Erythroblast (primary cell): Measurements from ENCODE around the gene TPM2.
A peak's percentile ranks its signal among the peaks of the same experiment; 100 is the strongest.

Experiments
- DNase-seq, 2 experiments: peaks; one replicate each; lab custom pipeline; 2025; lab: John Stamatoyannopoulos, UW
- GATA1 ChIP-seq: IDR thresholded peaks from 2 replicates; pipeline ENCODE4 v1.6.1; 2011; ENCODE audit warnings: low read depth, mild to moderate bottlenecking, control low read depth, low read length, moderate library complexity
- POLR2A ChIP-seq: IDR thresholded peaks from 2 replicates; pipeline ENCODE4 v1.6.1; 2011; ENCODE audit warnings: mild to moderate bottlenecking, low read length

The TPM2 gene

GRCh38 chr9:35681341-35682002 is 8.3 kb downstream of the TPM2 start:
- TF ChIP-seq POLR2A (no peak), GATA1 (no peak)
- no peak for DNase-seq

GRCh38 chr9:35680331-35681105 is 9.2 kb downstream of the TPM2 start:
- DNase-seq, result no peak

GRCh38 chr9:35679766-35680330 is 9.9 kb downstream of the TPM2 start:
- TF ChIP-seq GATA1 (no peak), POLR2A (no peak)
- no peak for DNase-seq

More at GRCh38 chr9:35680331-35681105, 9.2 kb downstream of the TPM2 start:
- TF ChIP-seq POLR2A (no peak), GATA1 (no peak)

GRCh38 chr9:35679091-35679490 is 10.6 kb downstream of the TPM2 start:
- TF ChIP-seq POLR2A, result no peak
- TF ChIP-seq GATA1, result no peak
- no peak for DNase-seq

DNA sequence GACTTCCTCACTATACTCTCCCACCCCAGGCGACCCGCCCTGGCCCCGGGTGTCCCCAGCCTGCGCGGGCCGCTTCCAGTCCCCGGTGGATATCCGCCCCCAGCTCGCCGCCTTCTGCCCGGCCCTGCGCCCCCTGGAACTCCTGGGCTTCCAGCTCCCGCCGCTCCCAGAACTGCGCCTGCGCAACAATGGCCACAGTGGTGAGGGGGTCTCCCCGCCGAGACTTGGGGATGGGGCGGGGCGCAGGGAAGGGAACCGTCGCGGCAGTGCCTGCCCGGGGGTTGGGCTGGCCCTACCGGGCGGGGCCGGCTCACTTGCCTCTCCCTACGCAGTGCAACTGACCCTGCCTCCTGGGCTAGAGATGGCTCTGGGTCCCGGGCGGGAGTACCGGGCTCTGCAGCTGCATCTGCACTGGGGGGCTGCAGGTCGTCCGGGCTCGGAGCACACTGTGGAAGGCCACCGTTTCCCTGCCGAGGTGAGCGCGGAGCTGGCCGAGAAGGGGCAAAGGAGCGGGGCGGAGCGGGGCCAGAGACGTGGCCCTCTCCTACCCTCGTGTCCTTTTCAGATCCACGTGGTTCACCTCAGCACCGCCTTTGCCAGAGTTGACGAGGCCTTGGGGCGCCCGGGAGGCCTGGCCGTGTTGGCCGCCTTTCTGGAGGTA is 13.9 kb downstream of the TPM2 start:
- peak in 1 of 2 experiments; percentile 29 for DNase-seq
- no peak for TF ChIP-seq POLR2A
- no peak for TF ChIP-seq GATA1

- DNase-seq, result no peak
- no peak for TF ChIP-seq POLR2A
- TF ChIP-seq GATA1, result no peak
Observed at GRCh38 chr9:35675204-35675603, 14.5 kb downstream of the TPM2 start.

GRCh38 chr9:35674025-35674361 is 15.7 kb downstream of the TPM2 start:
- DNase-seq, result no peak
- TF ChIP-seq GATA1 (no peak), POLR2A (no peak)

- TF ChIP-seq GATA1 (no peak), POLR2A (no peak)
- DNase-seq, result no peak
Observed at GRCh38 chr9:35673132-35674024, 16.3 kb downstream of the TPM2 start, which contains the start of gene CA9. Gene CA9 (plus strand): TSS chr9:35673928. CDS start chr9:35673960, 32 bp downstream.

DNA sequence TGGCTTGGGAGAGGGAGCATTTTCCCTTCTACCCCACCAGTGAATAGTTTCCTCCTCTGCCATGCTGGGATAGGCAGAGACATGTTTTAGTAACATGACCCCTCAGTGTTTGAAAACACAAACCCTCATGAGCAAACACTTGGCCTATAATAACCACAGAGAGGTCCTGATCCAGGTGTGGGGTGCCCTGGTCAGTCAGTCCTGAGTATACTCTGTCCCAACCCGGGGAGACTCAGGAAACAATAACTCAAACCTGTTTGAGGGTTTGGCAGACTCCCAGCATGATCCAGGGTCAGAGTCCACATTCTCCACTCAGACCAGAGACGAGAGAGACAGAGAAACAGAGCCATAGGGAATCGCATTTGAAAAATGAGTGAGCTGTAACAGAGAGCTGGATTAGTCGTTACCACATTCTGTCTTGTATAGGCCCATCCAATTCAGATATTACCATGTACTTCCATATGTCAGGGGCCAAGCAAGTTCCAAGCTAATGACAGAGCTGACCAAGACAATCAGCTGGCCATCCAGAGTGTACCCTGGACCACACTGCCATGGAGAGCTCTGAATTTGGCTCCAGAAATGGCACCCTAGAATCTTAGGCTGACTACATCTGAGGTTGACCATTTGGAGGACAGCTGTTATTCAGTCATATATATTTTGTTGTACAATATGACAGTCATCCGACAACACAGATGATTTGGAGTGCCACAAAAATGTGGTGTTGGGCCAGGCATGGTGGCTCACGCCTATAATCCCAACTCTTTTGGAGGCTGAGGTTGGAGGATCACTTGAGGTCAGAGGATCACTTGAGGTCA is 20.2 kb downstream of the TPM2 start:
- TF ChIP-seq GATA1, result no peak
- no peak for TF ChIP-seq POLR2A
- no peak for DNase-seq

- no peak for DNase-seq
- no peak for TF ChIP-seq GATA1
Observed at GRCh38 chr9:35667939-35668338, 21.8 kb downstream of the TPM2 start.

- DNase-seq, result no peak
- no peak for TF ChIP-seq GATA1
- no peak for TF ChIP-seq POLR2A
Observed at GRCh38 chr9:35666549-35666948, 23.2 kb downstream of the TPM2 start.

DNA sequence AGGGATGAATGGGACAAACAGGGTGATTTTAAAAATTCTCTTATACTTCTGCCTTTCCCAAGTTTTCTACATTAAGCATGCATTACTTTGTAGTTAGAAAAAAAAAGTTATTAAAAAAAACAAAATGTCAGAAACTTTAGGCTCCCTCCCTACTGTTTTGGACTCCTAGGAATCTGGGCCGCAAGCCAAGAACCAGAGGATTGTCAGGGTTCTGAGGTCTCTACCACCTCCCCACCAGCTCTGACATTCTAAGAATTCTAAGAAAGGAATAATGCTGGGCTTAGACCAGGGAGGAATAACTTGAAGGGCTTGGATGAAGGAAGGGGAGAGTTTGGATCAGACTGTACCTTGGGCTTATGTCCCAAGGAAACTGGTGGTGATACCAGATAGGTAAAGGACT is 23.7 kb downstream of the TPM2 start:
- TF ChIP-seq GATA1, result no peak
- no peak for TF ChIP-seq POLR2A
- no peak for DNase-seq
